Measurements from ENCODE around the gene NTMT1.

Gene NTMT1

GRCh38 chr9:129679537-129679936 lies 53.6 kb downstream of the NTMT1 start:
- TF ChIP-seq CTCF (IDR thresholded peaks at IDR 0.05; ENCODE audit: borderline replicate concordance, insufficient read depth, low read depth, low read length) = no peak
- H3K4me3 ChIP-seq (ENCODE audit: low read depth, low read length) = no peak overlapping the region

- H3K4me3 ChIP-seq (ENCODE audit: low read depth, low read length) = no peak overlapping the region
- no peak for TF ChIP-seq CTCF (IDR thresholded peaks at IDR 0.05; ENCODE audit: borderline replicate concordance, insufficient read depth, low read depth, low read length)
Observed at GRCh38 chr9:129681924-129682323, 56.0 kb downstream of the NTMT1 start.

- H3K4me3 ChIP-seq (ENCODE audit: low read depth, low read length) = no peak overlapping the region
- TF ChIP-seq CTCF (IDR thresholded peaks at IDR 0.05; ENCODE audit: borderline replicate concordance, insufficient read depth, low read depth, low read length) = no peak
Observed at GRCh38 chr9:129682381-129682780, 56.4 kb downstream of the NTMT1 start.

DNA sequence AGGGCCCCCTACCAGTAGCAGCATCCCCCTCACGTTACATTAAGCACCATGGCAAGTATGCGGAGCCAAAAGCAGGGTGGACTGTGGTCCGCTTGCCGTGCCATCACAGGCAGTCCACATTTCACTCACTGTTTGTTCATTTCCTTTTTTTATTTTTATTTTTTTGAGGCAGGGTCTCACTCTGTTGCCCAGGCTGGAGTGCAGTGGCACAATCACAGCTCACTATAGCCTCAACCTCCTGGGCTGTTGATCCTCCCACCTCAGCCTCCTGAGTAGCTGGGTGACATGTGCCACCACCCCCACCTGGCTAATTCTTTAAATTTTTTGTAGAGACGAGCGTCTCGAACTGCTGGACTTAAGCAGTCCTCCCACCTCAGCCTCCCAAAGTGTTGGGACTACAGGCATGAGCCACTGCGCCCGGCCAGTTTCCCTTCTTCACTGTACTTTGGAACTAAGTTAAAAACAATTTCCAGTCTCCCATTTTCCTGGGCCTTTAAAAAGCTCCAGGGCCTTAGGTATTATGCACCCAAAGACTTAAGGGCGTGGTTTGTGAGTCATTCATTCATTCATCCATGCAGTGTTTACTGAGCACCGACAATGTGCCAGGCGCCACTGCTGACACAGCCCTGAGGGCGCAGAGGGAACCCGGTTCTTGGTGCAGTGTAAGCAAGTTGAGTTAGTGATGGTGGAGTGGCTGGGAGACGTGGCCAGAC lies 59.4 kb downstream of the NTMT1 start:
- H3K4me3 ChIP-seq (ENCODE audit: low read depth, low read length) = no peak overlapping the region
- no peak for TF ChIP-seq CTCF (IDR thresholded peaks at IDR 0.05; ENCODE audit: borderline replicate concordance, insufficient read depth, low read depth, low read length)
